Measurements from ENCODE around the gene TNFRSF1B.

DNA sequence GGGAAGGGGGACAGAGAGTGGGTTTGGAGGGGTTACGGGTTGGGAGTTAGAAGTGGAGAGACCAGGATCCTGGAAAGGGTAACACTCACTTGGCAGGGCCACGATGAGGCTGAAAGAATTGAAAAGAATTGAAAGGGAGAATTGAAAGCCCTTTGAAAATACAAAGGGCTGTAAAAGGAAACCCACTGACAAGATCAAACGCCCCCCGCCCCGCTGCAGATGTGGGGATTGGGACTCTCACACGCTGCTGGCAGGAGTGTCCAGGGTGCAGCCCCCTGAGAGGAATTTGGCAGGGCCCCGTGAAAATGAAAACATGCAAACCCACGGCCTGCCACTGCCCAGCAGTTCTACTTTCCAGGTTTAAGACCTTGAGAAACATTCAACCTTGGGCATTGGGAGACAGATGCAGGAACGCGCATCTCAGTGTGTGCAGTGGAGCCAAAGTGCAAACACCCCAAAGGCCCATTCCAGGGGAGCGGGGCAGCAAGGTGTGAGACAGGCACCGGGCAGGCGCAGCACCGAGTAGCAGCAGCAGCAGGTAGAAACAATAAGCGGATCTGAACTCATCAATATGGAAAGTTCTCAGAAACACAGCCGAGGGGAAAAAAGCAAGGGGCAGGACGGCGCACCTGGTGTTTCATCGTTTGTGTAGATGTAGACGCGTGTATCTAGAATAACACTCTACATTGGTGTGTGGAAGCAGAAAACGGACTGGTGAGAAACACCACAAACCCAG lies 8.3 kb upstream of the TNFRSF1B start:
- TF ChIP-seq POLR2A (IDR thresholded peaks at IDR 0.05) = no peak
- TF ChIP-seq, protein P1, sequence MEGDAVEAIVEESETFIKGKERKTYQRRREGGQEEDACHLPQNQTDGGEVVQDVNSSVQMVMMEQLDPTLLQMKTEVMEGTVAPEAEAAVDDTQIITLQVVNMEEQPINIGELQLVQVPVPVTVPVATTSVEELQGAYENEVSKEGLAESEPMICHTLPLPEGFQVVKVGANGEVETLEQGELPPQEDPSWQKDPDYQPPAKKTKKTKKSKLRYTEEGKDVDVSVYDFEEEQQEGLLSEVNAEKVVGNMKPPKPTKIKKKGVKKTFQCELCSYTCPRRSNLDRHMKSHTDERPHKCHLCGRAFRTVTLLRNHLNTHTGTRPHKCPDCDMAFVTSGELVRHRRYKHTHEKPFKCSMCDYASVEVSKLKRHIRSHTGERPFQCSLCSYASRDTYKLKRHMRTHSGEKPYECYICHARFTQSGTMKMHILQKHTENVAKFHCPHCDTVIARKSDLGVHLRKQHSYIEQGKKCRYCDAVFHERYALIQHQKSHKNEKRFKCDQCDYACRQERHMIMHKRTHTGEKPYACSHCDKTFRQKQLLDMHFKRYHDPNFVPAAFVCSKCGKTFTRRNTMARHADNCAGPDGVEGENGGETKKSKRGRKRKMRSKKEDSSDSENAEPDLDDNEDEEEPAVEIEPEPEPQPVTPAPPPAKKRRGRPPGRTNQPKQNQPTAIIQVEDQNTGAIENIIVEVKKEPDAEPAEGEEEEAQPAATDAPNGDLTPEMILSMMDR (IDR thresholded peaks at IDR 0.05) = no peak
